Prostate gland (tissue), 2 donors: ENCODE measurements around the gene VEPH1.

Experiments
- POLR2AphosphoS5 ChIP-seq: sonication (generic); formaldehyde crosslinking; IDR thresholded peaks from one replicate; pipeline ENCODE4 v1.6.1; 2017; ENCODE audit warnings: antibody characterized with exemption
- TF ChIP-seq, protein P1 (sequence below), 4 experiments: fragments of 200-600 bp in 2 of 4; fragments of 450-650 bp in 2 of 4; sonication (generic) in 2 of 4; IDR thresholded peaks; 1 replicate in 3 of 4; 2 replicates in 1 of 4; pipeline ENCODE4 v1.5.1; 2016 to 2019; ENCODE audit warnings: antibody characterized with exemption in 4 of 4, mild to moderate bottlenecking in 2 of 4, moderate library complexity in 2 of 4

DNA sequence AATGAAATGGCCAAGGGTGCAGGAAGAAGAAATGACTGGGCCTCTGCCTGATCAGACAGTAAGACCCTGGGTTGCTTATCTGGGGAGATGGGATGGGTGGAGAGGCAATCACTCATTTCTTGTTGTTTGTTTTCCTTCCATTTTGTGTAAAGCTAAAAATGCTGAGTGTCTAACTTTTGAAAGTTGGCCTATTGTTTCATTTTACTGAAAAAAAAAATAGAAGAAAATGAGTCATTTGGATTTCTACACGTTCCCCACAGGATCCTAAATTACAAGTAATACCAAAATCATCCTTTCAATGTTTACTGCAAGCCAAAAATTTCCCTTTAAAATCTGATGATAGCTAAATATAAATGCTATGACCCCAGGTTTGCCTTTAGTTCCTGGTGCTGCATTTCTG, 36.0 kb downstream of the VEPH1 start:
- TF ChIP-seq, protein P1, sequence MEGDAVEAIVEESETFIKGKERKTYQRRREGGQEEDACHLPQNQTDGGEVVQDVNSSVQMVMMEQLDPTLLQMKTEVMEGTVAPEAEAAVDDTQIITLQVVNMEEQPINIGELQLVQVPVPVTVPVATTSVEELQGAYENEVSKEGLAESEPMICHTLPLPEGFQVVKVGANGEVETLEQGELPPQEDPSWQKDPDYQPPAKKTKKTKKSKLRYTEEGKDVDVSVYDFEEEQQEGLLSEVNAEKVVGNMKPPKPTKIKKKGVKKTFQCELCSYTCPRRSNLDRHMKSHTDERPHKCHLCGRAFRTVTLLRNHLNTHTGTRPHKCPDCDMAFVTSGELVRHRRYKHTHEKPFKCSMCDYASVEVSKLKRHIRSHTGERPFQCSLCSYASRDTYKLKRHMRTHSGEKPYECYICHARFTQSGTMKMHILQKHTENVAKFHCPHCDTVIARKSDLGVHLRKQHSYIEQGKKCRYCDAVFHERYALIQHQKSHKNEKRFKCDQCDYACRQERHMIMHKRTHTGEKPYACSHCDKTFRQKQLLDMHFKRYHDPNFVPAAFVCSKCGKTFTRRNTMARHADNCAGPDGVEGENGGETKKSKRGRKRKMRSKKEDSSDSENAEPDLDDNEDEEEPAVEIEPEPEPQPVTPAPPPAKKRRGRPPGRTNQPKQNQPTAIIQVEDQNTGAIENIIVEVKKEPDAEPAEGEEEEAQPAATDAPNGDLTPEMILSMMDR (IDR thresholded peaks at IDR 0.05) = no peak
- no peak for TF ChIP-seq POLR2AphosphoS5
